Suppressor macrophage (primary cell): Measurements from ENCODE around the gene LDLRAD4.
A peak's percentile ranks its signal among the peaks of the same experiment; 100 is the strongest.

Experiments
- DNase-seq, 4 experiments: peaks; one replicate each; pipeline ENCODE4 v3.0.0-alpha.2; 2020 to 2022

The LDLRAD4 gene

GRCh38 chr18:13374468-13375301, 156.1 kb downstream of the LDLRAD4 start:
- no peak for DNase-seq

DNA sequence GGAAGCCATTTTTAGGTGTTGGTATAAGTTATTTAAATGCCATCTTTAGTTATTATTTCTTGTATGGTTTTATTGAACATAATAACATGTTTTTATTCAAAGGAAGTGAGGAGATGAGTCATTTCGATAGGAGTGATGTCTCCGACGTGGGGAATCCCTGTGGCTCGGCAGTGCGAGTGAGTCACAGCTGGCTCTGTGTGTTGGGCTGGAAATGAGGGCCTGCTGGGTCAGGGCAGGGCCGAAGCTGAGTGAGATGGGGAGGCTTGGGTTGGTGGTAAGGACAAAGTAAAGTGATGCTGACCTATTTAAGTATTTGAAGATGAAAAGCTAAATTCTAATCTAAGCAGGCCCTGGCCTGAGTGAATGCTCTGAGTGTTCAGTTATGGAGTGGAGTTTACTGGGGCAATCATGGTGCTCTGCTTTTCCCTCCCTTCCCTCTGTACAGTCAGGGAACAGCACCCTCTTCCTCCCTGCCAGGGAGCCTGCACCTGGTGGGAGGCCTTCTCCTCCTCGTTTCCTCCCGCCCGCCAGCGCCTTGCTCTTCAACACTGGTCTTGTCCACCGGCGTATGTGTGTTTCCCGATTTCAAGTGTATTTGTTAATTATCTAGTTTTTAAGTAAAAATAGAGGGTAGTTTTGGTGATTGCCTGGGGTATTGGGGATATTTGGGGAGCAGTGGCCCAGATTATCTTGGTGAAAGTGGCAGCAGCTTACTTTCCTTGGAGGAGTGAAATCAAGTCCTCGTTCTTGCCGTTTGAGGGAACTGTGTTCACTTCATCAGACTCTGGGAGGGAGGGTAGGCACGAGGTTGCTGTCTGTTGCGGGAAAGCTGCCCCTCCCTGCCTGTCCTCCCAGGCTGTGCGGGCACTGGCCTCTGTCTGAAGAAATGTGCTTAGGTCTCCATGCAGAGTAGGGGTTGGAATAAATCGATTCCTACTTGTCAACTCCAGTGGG, 157.0 kb downstream of the LDLRAD4 start:
- DNase-seq = peak; percentile 74 to 88 (median 80)

GRCh38 chr18:13376298-13376840, 157.8 kb downstream of the LDLRAD4 start:
- DNase-seq = no peak

DNA sequence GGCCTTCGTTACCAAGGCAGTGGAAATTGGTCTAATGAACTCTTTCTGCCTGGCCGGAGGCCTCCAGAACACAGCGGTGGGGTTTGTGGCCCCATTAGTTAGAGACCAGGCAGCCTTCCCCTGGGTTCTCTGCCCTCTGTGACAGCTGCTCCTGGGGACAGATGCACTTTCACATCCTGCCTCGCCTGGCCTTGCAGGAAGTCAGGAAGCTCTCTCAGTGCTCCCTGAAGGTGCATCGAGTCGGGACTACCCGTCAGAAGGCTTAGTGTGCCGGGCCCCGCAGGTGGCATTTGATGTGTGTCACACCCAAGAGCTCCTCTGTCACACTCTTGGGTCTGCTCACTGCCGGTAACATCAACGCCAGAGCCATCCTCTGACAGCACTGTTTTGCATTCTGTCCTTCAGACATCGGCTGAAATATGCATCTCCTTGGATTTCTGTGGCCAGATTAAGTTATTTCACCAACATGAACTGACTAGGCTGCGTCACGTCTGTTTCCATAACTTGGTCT, 158.3 kb downstream of the LDLRAD4 start:
- no peak for DNase-seq

DNA sequence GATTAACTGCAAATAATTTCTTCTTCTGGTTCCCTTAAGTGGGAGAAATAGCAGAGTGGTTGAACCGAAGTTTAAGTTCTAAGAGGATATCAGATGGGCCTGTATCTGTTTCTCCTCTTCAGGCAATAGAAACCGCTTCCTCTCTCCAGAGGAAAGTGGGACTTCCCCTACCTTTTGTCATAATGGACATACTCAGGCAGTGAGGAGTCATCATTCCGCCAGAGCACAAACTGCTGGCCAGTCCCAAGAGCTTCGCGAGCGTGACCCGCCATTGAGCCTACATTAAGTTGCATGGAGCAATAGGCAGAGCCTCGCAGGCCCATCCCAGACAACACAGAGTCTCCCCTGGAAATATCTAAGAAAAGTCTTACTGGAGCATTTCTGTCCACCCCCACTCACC, 158.9 kb downstream of the LDLRAD4 start:
- DNase-seq = peak; percentile 82 to 93 (median 88)

DNA sequence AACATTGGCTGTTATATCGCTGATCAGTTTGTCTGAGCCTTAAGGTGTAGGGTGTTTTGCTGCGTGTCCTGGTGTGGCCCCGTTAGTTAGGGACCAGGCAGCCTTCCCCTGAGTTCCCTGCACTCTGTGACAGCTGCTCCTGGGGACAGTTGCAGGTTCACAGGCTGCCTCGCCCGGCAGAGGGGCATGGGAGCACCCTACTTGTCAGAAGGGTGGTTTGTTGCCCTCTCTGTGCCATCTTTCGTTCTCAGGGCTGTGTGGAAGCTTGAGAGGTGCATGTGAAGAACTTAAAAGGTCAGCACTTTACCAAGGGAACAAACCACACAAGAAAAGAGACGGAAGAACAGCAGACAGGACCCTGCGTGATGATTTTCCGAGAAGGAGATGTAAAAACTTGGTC, 159.6 kb downstream of the LDLRAD4 start:
- DNase-seq = no peak

GRCh38 chr18:13379062-13379865, 160.7 kb downstream of the LDLRAD4 start:
- DNase-seq = no peak

- no peak for DNase-seq
Observed at GRCh38 chr18:13379930-13380690, 161.6 kb downstream of the LDLRAD4 start.

DNA sequence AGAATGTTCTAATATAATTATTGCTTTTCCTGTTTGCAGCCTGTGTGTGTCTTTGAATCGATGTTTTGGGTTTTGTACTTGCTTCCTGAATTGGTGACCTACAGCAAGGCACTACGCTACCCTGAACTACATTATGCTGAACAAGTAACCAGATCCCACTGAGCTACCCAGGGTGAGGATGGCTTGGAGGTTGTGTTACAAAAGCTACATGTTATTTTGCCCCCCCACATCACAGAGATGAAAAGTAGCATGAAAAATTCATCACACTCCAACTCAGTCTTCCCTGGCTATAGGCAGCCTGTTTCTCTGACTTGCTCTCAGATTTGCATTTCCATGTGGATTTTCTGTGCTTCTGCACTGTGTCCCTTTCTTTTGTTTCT, 162.1 kb downstream of the LDLRAD4 start:
- no peak for DNase-seq

DNA sequence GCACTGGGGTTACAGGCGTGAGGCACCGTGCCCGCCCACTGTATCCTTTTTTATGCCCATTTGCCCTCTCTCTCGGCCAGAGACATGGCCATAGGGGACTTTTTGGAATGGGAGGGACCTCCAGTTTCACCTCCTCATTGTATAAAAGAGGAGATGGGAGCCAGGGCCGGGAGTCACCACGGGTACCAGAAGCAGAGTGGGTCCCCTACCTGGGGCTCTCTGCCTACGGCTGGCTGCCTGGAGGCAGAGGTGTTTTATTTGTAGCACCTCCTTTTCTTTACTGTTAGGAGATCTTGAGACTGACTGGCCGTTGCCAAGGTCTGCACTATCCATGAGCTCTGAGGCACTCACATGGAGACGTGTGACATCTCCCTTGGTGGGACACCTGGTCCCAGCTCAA, 162.8 kb downstream of the LDLRAD4 start:
- no peak for DNase-seq

GRCh38 chr18:13381944-13382365, 163.4 kb downstream of the LDLRAD4 start:
- peak; percentile 77 to 93 (median 88) for DNase-seq

DNA sequence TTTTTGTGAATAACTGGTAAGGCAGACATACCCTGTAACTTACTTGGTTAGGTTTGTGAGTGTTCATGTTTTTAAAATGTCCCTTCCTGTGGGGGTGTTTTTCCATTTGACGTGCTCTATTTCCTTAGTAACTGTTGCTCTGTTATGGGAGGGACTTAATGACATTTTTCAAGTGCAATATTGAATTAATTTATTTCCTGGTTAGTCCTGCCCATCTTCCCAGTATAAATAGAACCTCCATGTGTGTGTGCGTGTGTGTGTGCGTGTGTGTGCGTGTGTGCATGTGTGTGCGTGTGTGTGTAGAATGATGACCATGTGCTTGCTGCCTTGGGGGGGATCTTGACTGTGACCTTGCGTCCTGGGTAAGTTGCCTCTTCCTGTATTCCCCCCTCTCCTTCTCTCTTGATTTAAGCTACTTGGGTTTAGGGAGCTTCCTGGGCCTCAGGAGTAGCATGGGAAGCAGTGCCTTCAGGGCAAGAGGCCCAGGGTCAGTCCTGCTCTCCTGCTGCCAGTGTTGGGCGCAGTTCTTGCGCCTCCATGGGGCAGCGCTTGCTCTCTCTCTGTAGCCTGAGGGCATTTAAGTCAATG, 163.9 kb downstream of the LDLRAD4 start:
- peak; percentile 5 to 87 (median 62) for DNase-seq

- DNase-seq = no peak
Observed at GRCh38 chr18:13382954-13383827, 164.6 kb downstream of the LDLRAD4 start.

- no peak for DNase-seq
Observed at GRCh38 chr18:13386891-13387801, 168.6 kb downstream of the LDLRAD4 start.

DNA sequence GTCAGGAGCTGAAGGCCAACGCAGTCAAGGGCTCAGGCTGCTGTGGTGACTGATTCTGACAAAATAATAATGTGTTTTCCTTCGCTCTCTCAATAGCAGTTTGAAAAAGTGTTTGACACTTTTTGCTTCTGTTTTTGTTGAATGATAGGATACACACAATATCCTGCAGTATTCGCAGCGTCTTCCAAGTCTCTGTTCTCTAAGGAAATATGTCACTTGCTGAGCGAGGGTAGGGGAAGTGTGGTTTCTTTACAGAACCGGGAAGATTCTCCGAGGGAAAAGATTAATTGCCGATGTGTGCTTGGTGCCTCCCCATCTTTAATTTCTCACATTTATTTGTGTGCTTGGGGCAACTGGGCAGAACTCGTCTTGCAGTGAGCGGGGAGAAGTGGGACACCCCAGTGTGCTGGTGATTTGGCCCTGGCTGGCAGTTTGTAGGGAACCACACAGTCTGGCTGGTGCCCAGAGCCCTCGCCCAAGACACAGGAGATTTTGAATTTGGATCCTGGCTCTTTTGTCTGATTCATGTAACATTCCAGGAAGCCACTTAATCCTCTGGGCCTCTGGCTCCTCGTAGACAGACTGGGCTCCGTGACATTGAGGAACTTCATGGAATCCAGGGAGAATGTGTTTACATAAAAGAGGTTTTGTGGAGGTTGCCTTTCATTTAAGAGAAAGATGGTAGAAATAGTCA, 169.4 kb downstream of the LDLRAD4 start:
- no peak for DNase-seq

GRCh38 chr18:13388586-13389490, 170.3 kb downstream of the LDLRAD4 start:
- no peak for DNase-seq
